GM18867 (cell line): ENCODE measurements around the gene MIXL1.
"Not testable (repeated sequence)": the region's sequence is repeated elsewhere in the genome, so short reads cannot be mapped to it uniquely, and the experiment has no call there.

Experiments
- ATAC-seq: cut with Tn5 transposase; IDR thresholded peaks from one replicate; pipeline ENCODE4 v1.9.1; 2021; ENCODE audit warnings: mild to moderate bottlenecking, moderate library complexity; ENCODE audit not compliant: unreplicated experiment

The MIXL1 gene

GRCh38 chr1:226223157-226223785, at the start of gene MIXL1:
Gene MIXL1 (plus strand): TSS chr1:226223664. CDS start chr1:226223682, 18 bp downstream.
- ATAC-seq = peak; percentile 38

- no peak for ATAC-seq
These were observed 46.6 kb upstream of the MIXL1 start for GRCh38 chr1:226176870-226177269.

GRCh38 chr1:226181996-226182714, 41.3 kb upstream of the MIXL1 start:
- ATAC-seq = no peak

GRCh38 chr1:226185141-226186036, 38.1 kb upstream of the MIXL1 start:
- no peak for ATAC-seq

GRCh38 chr1:226186124-226187018, 37.1 kb upstream of the MIXL1 start, which contains the start of gene ACBD3:
Gene ACBD3 (minus strand): TSS chr1:226186741. CDS start chr1:226186675, 66 bp downstream.
- peak; percentile 94 for ATAC-seq

- ATAC-seq = no peak
These were observed 36.5 kb upstream of the MIXL1 start for GRCh38 chr1:226187019-226187322.

GRCh38 chr1:226187380-226187779, 36.1 kb upstream of the MIXL1 start:
- no peak for ATAC-seq

GRCh38 chr1:226195144-226195543, 28.3 kb upstream of the MIXL1 start:
- ATAC-seq = no peak

- ATAC-seq = no peak
These were observed 23.5 kb upstream of the MIXL1 start for GRCh38 chr1:226199971-226200370.

GRCh38 chr1:226201029-226201593, 22.4 kb upstream of the MIXL1 start:
- no peak for ATAC-seq

- ATAC-seq = no peak
These were observed 21.2 kb upstream of the MIXL1 start for GRCh38 chr1:226202246-226202645.

- not testable (repeated sequence) for ATAC-seq
These were observed 20.8 kb upstream of the MIXL1 start for GRCh38 chr1:226202666-226203065.

- ATAC-seq = no peak
These were observed 20.2 kb upstream of the MIXL1 start for GRCh38 chr1:226203240-226203639.

- ATAC-seq = no peak
These were observed 19.8 kb upstream of the MIXL1 start for GRCh38 chr1:226203655-226204054.

GRCh38 chr1:226204198-226204597, 19.3 kb upstream of the MIXL1 start:
- no peak for ATAC-seq

- ATAC-seq = no peak
These were observed 16.4 kb upstream of the MIXL1 start for GRCh38 chr1:226207048-226207447.

GRCh38 chr1:226209307-226210059, 14.0 kb upstream of the MIXL1 start:
- ATAC-seq = no peak

- no peak for ATAC-seq
These were observed 12.8 kb upstream of the MIXL1 start for GRCh38 chr1:226210571-226211176.

GRCh38 chr1:226211181-226211821, 12.2 kb upstream of the MIXL1 start:
- ATAC-seq = no peak
